ENCODE data around the gene STMN1.
A peak's percentile ranks its signal among the peaks of the same experiment; 100 is the strongest.

STMN1 gene

DNA sequence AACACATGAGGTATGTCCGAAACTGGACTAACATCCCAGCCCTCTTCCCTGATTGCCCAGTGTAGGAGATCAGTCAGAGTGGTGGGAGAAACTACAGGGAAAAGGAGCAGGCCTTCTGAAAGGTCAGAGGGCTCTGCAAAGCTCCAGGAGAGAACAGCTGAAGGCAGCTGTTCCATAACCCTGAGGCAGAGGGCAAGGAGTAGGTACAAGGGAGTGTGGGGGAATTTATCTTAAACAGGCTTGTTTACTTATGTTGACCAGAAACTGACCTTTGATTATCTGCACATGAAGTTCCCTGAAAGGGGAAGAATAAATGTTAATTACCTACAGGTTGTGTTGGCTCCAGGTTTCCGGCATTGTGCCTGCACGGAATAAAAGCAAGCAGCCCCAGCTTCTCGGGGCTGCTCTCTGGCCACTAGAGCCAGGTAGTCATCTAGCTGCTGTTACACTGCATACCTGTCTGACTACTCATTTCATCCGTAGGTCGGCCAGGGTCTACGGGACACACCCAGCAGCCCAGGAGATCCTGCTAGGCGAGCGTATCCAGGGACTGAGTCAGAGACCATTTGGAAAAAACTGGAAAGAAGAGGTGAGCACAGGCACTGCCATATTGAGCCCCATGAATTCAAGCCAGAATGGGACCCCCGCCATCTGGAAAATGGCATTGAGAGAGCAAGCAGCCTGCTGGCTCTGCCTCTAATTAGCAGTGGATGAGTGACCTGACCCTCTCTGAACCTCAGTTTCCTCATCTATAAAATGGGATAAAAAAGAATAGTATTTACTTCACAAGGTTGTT is 15.8 kb downstream of the STMN1 start:
- DNase-seq, result no peak

DNA sequence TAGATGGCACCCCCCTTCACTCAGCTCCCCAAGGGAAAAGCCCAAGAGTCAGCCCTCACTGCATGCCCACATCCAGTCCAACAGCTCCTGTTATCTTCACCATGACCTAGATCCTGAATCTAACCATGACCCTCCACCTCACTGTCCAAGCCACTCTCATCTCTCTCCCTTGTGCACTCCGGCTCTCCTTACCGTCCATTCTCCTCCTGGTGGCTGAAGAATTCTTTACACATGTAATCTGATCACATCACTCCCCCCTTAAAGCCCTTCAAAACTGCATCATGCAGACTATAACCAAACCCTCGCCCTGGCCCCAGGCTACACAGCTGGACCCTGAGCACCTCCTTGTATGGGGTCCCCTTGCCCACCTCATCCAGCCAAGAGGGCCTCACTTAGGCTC is 16.7 kb downstream of the STMN1 start:
- no peak for DNase-seq

DNA sequence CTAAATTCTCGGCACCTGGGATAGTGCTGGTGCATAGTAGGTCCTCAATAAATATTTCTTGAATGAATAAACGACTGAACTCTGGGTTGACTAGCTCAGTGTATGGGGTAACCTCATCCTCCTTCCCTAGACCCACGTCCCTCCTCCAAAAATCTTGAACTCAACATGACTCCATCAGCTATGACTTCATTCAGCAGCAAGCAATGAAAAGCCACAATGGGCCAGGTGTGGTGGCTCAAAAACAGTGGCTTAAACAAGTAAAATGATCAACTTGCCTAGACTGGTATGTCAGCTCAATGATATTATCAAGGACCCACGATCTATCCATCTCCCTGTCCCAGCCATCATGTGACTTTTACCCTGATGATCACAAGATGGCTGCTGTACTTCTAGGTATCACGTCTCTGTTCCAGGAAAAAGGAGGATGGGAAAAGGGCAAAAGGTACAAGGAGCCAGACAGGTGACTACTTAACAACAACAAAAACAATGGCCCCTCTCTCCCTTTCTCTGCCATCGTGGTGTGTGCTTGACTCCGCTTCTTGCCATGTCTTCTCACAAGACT is 17.7 kb downstream of the STMN1 start:
- no peak for DNase-seq

DNA sequence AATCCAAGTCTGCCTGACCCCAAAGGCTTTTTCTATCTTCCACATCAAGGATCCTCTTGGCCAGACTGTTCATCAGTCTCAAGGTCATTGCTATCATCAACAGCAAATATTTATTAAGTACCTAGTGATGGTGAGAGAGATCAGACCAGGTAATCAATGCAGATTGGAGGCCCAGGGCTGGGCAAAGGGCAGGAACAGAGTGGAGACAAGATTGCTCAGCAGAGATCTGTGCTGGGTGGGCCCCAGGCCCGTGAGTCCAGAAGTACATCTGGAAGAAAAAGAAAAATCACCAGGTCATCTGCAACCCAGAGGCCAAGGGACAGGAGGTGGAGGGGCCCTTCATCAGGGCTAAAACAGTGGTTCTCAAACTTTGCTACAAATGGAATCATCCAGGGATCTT is 20.6 kb downstream of the STMN1 start:
- DNase-seq, result no peak

DNA sequence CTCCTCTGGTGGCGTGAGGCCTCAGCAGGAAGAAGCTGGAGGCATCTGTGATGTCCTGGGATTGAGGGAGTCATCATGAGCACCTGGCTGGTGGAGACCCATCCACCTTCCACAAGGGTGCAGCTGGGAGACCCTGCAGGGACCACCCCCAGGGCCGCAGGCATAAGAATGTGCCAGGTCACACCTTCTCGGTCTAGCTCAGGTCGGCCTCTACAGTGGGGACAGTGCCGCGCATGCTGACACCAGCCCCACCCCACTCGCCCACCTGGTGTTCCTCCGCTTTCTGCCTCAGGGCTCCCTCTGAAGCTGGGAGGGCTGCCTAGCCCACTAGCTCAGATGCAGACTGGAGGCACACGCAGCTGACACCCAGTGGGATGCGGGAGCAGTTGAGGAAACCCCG is 25.0 kb downstream of the STMN1 start:
- no peak for DNase-seq

DNA sequence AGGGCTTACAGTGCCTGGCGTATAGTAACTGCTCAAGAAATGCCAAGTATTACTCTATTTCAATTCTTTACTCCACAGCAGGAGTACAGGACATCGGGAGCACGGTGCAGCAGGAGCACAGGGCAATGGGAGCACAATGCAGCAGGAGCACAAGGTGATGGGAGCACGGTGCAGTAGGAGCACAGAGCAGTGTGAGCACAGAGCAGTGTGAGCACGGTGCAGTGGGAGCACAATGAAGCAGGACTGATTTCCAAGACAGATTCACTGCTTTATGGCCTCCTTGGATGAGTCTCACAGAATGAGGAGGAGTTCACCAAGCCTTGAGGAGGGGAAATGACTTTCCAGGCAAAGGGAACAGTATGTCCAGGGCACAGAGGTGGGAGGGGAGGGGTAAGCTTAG is 25.7 kb downstream of the STMN1 start:
- DNase-seq, result no peak

DNA sequence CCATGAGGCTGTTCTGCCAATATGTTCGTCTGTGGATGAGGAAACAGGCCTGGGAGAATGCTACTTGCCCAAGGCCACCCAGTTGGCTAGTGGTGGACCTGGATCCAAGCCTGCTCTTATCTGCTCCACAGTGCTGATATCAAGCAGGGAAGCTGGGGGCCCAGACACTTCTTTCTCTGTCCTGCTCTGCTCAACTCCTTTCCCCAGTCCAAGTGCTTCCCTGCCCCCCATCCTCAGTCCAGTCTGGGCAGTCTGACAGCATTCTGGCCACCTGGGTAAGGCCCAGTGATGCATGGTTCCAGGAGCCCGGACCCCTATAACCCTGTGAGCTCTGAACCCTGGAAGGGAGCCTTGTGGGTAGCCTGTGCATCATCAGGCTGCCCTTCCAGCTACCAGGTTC is 26.5 kb downstream of the STMN1 start:
- no peak for DNase-seq

DNA sequence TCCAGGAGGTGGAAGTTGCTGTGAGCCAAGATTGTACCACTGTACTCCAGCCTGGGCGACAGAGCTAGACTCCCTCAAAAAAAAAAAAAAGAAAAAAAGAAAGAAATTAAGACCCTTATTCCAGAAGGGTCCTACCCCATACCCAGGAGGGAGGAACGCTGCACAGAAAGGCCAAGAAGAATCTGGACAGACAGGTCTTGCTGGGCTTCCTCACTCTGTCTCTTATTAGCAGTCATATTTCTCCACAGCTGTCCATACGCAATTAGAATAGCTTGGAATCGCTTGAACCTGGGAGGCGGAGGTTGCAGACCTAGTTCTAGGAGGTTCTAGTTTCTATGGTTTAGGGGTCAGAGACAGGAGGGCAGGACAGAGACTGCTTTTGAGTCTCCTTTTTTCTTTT is 27.5 kb downstream of the STMN1 start:
- DNase-seq, result no peak

DNA sequence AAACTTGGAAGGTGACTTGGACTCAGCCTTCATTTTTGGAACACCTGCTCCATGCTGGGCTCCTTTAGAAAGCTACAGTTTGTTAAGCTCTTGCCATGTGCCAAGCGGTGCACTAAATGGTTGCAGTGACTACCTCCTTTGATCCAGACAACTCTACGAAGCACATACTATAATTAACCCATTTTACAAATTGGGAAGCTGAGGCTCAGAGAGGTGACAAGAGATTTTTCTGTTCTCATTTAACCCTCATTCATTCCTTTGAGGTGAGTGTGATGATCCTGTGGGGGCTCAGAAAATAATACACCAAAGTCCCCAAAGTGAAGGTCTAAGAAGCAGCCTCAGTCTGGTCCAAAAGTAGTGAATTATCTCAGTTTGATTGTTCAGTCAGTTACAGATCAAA is 29.1 kb downstream of the STMN1 start:
- no peak for DNase-seq

DNA sequence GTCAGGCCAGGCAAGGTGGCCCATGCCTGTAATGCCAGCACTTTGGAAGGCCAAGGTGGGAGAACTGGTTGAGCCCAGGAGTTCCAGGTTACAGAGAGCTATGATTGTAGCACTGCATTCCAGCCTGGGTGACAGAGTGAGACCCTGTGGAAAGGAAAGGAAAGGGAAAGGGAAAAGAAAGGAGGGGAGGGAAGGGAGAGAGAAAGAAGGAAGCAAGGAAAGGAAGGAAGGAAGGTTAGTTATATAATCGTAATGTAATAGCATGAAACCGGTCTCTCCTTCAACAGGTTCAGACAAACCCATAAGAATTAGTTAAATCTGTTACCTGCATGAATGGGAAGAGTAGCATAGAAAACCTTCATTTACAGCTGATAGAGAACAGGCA is 29.5 kb downstream of the STMN1 start:
- DNase-seq, result no peak

DNA sequence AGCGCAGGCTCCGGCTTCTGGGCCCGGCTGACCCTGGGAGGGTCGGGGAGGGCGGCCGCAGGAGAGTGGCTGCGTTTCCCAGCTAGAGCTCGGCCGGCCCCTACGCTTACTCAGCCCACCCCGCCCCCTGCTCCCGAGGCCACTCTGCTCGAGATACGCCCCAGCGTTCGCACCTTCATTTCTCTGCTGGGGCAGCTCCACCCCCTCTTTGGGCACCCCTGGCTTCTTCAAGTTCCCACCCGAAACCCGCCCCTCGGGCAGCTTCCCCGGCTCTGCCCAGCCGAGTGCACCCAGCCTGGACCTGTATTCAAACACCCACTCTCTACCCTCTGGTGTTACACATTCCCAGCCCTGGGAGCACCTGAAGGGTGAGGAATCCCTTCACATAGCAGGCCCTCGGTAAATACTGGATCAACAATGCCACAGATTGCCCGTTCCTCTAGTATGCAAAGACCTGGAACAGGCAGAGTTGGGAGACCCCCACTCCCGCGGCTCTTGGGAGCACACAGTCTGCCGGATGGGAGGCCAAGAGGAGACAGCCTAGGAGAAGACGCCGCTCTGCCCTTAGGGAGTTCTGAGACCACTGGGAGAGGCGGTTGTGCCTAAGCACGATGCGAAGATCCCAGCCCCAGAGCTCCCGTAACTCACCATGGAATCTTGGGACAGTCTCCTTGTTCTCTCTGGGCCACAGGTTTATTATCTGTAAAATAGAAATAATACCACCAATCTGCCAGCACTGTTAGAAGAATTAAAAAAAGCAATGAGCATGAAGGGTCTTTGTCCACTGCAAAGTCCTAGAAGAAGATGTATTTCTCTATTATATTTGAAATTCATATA is 30.1 kb downstream of the STMN1 start:
- DNase-seq, result no peak

DNA sequence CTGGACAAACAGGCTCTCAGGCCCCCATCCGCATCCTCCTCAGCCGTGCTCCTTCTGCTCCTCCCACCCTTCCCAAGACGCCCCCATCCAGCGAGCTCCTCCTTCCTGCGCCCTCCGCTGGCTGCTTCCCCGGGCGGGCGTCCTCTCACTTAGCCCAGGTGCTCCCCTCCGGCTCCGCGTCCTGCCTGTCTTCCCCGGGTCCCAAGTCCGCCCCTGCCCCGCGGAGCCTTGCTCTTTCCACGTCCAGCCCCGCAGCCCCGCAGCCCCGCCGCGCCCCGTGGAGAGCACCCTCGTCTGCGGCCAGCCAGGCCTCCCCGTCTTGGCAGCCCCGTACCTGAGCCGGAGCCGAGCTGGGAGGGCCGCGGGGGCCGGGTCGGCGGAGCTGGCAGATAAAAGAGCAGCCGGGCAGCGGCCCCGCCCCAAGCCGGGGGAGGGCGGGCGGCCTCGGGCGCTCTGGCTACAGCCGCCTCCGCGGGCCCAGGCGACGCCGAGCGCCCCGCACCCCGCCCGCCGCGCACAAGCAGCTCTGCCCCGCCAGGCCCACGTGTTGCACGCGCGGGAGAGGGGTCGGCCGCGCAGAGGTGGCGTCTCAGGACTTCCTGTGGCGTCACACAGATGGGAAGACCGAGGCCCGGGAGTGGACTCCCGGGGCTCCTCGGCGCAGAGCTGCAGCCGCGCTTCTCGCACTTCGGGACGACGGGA is 30.9 kb downstream of the STMN1 start, which contains the start of gene PAQR7:
PAQR7 (minus strand) TSS at position 555 of the 702 bp plus-strand sequence. CDS start 11,869 bp downstream, outside the sequence.
- DNase-seq, result peak; percentile 60

DNA sequence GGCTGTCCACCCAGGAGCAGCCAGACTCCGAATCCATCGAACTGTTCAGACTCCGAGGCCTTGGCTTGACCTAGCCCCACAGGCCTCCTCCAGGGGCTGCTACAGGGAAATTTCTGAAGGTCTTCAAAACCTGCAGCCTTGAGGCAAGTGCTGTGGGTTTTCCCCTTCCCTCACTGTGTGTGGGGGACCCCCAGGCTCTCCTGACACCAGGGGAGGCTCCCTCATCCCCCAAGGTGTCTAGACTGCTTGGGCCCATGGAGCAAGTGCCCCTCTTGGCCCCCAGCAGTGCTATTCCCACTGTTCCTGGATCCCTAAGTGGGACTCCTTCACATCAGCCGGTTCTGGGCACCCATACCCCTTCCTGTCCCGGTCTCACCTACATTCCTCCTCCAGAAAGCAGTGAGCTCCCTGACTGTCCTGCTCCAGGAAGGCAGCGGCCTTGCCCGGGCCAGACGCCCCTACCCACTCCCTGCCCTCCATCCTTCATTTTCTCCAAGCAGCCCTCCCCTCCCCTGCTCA is 31.5 kb downstream of the STMN1 start:
- DNase-seq, result no peak

DNA sequence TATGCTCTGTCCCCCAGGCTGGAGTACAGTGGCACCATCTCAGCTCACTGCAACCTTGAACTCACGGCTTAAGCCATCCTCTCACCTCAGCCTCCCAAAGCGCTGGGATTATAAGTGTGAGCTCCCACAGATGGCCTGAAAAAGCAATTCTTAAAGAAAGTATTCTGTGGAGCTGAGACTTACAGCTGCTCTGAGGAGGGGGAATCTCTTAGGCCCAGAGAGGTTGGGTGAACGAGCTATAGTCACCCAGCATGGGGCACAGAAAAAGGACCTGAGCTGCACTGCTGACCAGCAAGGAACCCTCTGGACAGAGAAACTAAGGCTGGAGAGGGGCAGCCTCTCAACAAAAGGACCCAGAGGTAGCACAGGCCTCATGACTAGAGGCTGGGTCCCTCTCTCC is 32.0 kb downstream of the STMN1 start:
- DNase-seq, result no peak

DNA sequence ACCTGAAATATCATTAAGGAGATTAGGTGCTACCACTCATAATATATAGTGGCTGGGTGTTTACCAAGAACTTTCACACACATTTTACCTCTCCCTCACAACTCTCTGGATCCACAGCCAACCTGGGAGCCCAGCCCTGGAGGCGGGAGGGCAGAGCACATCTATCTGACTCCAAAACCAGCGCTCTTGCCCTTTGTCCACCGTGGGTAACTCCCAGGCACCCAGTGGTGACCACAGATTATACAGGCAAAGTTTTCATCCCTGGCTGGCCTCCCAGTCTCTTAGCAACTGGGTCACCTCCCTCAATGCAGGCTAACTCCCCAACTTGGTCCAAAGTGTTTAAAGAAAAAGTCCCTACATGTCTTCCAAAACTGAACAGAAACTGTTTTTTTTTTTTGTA is 33.1 kb downstream of the STMN1 start:
- DNase-seq, result no peak

DNA sequence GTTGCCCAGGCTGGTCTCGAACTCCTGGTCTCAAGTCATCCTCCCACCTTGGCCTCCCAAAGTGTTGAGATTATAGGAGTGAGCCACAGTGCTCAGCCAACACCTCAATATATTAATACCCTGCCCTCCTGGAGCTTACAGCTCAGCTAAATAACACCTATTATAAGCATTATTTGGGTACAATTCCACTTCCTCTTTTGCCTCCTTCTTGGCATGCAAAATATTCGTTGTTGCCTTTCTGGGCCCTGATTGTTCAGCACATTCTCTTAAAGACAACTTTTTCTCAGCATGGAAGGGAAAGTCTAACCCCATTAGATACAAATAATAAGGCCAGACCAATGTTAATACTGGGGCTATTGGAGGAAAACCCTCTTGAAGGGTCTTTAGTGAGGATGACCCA is 33.5 kb downstream of the STMN1 start:
- no peak for DNase-seq

DNA sequence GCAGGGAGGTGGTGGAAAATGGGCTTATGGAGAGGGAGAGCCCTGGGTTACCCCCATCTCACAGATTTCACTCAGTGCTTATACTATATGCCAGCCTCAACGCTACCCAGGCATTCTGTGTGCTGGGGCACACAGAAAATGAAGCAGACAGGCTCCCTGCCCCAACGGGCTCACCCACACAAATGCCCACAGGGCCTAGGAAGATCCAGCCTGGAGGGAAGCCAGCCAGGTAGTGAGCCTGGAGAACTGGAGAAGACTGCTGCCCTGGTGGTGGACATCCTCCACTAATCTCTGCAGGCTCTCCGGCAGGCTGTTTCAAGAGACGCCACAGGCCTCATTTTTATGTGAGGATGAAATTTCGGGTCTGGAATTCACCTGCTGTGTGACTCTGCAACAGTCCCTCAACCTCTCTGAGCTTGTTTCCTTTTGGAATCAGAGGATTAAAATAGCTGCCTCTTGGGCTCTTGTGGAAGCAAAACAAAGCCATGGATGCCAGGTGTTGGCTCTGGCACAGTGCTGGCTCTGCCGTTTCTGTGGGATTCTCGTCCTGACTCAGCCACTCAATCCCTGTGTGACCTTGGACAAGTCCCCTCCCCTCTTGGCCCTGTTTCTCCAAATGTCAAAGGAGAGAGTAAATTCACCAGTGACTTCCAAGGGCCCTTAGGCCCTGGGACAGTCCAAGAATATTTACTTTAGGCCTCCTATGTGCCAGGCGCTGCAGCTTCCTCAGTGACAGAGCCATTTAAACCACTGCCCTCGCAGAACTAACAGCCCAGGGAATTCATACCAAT is 34.3 kb downstream of the STMN1 start:
- no peak for DNase-seq

DNA sequence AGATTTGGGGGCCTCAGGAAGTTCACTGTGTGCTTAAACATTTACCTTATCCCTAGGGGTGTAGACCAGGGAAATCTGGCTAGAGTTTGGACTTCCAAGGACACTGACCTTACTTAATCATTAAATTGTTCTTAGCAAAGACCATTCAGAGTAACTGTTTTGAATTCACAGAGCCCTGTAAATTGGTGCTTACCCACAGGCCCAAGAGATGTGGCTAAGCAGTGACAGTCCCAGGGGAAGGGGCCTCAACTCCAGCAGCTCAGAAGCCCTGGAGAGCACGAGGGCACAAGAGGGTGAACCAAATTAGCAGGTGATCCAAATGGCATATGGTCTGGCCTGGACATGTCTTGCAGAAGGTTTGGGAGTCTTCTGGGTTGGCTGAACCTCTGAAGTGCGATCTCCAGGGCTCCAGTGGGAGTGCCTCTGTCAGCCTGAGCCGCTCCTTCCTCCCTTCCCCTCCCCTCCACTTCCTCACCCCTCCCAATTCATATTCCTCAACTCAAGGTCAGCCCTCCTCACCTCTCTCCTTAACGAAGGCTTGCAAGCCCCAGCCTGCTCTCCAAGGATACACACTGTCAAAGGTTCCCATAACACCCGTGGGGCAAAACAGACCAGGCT is 35.0 kb downstream of the STMN1 start:
- no peak for DNase-seq

DNA sequence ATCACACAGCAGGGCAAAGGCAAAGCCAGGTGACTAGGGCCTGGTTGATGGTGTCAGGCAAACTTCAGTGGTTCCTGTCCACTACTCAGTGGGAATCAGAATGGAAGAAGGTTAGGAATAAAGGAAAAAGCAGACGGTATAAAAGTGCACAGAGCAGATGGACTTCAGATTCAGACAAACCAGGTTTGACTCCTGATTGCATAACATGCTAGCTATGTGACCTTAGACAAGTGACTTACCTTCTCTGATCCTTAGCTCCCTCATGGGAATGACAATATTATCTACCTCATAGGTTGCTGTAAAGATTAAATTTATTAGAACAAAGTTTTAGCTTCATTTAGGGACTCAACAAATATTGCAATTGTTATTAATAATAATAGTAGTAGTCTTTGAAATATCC is 35.6 kb downstream of the STMN1 start:
- no peak for DNase-seq

DNA sequence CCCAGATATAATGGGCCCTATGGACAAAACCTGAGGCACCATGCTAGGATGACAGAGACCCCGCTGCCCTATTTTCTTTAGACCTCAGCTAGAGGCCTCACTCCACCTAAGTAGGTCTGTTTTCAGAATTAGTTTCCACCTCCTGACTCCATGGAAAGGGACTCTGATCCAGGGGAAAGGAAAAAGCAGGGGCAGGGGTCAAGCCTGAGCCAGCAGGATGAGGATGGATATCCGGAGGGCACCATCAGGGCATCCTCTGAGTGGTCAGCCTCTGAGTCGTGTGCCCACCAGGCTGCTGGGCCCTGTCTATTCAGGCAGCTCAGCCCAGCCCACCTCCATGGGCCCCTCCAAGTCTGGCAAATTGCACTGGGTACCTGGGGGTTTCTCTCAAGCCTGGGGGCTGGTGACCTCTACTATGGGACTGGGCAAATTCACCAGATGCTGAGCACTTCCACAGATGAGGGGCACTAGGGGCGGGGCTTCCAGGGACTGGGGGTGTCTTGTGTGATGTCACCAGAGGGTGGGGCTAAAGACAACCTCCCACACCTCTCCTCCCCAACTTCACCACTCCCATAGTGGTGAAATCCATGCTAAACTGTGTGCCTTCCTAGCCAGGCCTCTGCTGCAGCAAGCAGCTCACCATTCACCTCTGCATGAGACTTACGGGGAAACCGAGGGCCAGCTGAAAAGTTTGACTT is 36.2 kb downstream of the STMN1 start:
- DNase-seq, result no peak

All from stimulated activated CD4-positive, alpha-beta T cell treated with anti-CD3 and anti-CD28 coated beads, Interleukin-1b, Interleukin-23, amount 100 ng/mL, for 48 hours (primary cell).